GM19351 (cell line): ENCODE measurements around the gene PDE6H.
A peak's percentile ranks its signal among the peaks of the same experiment; 100 is the strongest.

ENCODE experiments used
- ATAC-seq: cut with Tn5 transposase; IDR thresholded peaks from one replicate; pipeline ENCODE4 v1.9.1; 2021; ENCODE audit warnings: mild to moderate bottlenecking, moderate library complexity; ENCODE audit not compliant: unreplicated experiment

PDE6H gene

GRCh38 chr12:14968478-14968877 is 4.4 kb upstream of the PDE6H start:
- no peak for ATAC-seq

GRCh38 chr12:14970473-14970872 is 2.4 kb upstream of the PDE6H start:
- no peak for ATAC-seq

GRCh38 chr12:14974633-14975032 is 1.8 kb downstream of the PDE6H start:
- ATAC-seq = no peak

GRCh38 chr12:14975457-14975856 is 2.6 kb downstream of the PDE6H start:
- no peak for ATAC-seq

GRCh38 chr12:14976658-14977057 is 3.8 kb downstream of the PDE6H start:
- no peak for ATAC-seq

- ATAC-seq = no peak
Measured at GRCh38 chr12:14979468-14979867, 6.6 kb downstream of the PDE6H start.

GRCh38 chr12:14981049-14981448 is 8.2 kb downstream of the PDE6H start:
- ATAC-seq = no peak

- ATAC-seq = no peak
Measured at GRCh38 chr12:14982562-14982961, 9.7 kb downstream of the PDE6H start.

GRCh38 chr12:14982991-14983390 is 10.1 kb downstream of the PDE6H start:
- ATAC-seq = no peak

GRCh38 chr12:14984036-14984435 is 11.2 kb downstream of the PDE6H start:
- no peak for ATAC-seq

- ATAC-seq = no peak
Measured at GRCh38 chr12:14984766-14985285, 12.0 kb downstream of the PDE6H start.

GRCh38 chr12:14986449-14986848 is 13.6 kb downstream of the PDE6H start:
- no peak for ATAC-seq

- no peak for ATAC-seq
Measured at GRCh38 chr12:14988035-14988434, 15.2 kb downstream of the PDE6H start.

- ATAC-seq = peak; percentile 54
Measured at GRCh38 chr12:14989790-14990189, 16.9 kb downstream of the PDE6H start.

GRCh38 chr12:14991069-14991468 is 18.2 kb downstream of the PDE6H start:
- ATAC-seq = peak; percentile 40

GRCh38 chr12:14992673-14993072 is 19.8 kb downstream of the PDE6H start:
- ATAC-seq = no peak

GRCh38 chr12:14993117-14993516 is 20.3 kb downstream of the PDE6H start:
- no peak for ATAC-seq

GRCh38 chr12:14993537-14994266 is 20.9 kb downstream of the PDE6H start:
- ATAC-seq = no peak

GRCh38 chr12:14994610-14995009 is 21.8 kb downstream of the PDE6H start:
- ATAC-seq = no peak

- peak; percentile 54 for ATAC-seq
Measured at GRCh38 chr12:14995583-14996425, 23.0 kb downstream of the PDE6H start.

- no peak for ATAC-seq
Measured at GRCh38 chr12:14997998-14998397, 25.2 kb downstream of the PDE6H start.
